IPS-20b (cell line): ENCODE measurements around the gene SCN8A.

Experiments used
- H3K27ac ChIP-seq: one replicate; pipeline ENCODE4 v1.5.1; 2013; ENCODE audit warnings: low read length
- H3K27me3 ChIP-seq: 2 replicates; pipeline ENCODE4 v1.6.1; 2013; ENCODE audit warnings: mild to moderate bottlenecking, low read length, inconsistent platforms; ENCODE audit not compliant: insufficient read depth
- H3K36me3 ChIP-seq: 2 replicates; pipeline ENCODE4 v1.6.1; 2013; ENCODE audit warnings: low read depth, mild to moderate bottlenecking, inconsistent platforms, low read length, moderate library complexity; ENCODE audit not compliant: insufficient read depth
- H3K4me1 ChIP-seq: 2 replicates; pipeline ENCODE4 v1.6.1; 2013; ENCODE audit warnings: mild to moderate bottlenecking, control low read depth, inconsistent platforms, low read length, moderate library complexity; ENCODE audit not compliant: insufficient read depth
- H3K4me3 ChIP-seq: 2 replicates; pipeline ENCODE4 v1.5.1; 2013; ENCODE audit warnings: mild to moderate bottlenecking, low read length, inconsistent platforms
- H3K9ac ChIP-seq: 2 replicates; pipeline ENCODE4 v1.6.1; 2013; ENCODE audit warnings: low read depth, mild to moderate bottlenecking, inconsistent platforms, low read length, moderate library complexity
- H3K9me3 ChIP-seq: 2 replicates; pipeline ENCODE4 v1.6.1; 2013; ENCODE audit warnings: mild to moderate bottlenecking, low read depth, low read length, inconsistent platforms; ENCODE audit not compliant: insufficient read depth

The SCN8A gene

DNA sequence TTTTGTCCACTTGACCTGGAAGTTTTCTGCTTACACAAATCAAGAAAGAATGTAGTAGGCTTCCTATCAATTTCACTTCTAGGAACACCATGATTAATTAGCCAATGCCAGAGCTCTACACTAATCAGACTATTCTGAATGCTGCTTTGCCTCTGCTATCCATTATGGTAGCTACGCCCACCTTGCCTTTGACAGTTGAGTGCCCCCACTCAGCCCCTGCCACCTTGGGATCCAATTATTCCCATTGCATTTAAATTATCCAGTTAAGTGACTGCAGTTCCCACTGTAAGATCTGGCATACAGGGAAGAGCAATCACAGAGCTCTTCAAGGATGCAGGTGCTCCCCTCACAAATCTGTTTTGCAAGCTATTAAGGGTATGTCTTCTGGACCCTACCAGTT lies 210.0 kb downstream of the SCN8A start:
- Histone ChIP-seq H3K27me3 (no peaks in the 10 kb centered on the region), H3K4me1 (peaks cover 7% of the 10 kb centered on the region; the same call in 1 of the 2 replicates), H3K36me3 (peaks cover 22% of the 10 kb centered on the region), H3K27ac (no peak overlapping the region), H3K9me3 (no peaks in the 10 kb centered on the region), H3K4me3 (no peak overlapping the region), H3K9ac (no peak overlapping the region)

- Histone ChIP-seq H3K27ac (no peak overlapping the region), H3K27me3 (no peaks in the 10 kb centered on the region), H3K9me3 (no peaks in the 10 kb centered on the region), H3K36me3 (peaks cover 18% of the 10 kb centered on the region; the same call in 1 of the 2 replicates), H3K4me3 (no peak overlapping the region), H3K9ac (no peak overlapping the region), H3K4me1 (peaks cover 7% of the 10 kb centered on the region; the same call in 1 of the 2 replicates)
Measured at GRCh38 chr12:51806896-51807295, 215.9 kb downstream of the SCN8A start.

DNA sequence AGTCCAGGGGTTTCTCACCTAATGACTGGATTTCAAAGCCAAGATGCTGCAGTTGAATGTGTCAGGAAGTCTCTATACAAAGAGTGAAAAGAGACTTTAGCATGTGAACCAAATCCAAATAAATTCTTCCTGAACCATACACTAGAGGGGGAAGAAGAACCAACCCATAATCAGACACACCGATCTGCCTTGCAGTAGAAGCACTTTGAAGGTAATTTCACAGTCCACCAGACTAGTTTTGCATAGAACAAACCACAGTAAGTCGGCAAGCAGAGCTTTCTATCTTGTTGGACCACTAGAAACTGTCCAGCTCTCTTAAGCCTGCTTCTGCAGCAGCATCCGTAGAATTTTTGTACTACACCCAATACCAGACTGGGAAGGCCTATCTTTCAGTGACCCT lies 218.2 kb downstream of the SCN8A start:
- H3K9ac ChIP-seq, result no peak overlapping the region
- H3K27ac ChIP-seq, result no peak overlapping the region

DNA sequence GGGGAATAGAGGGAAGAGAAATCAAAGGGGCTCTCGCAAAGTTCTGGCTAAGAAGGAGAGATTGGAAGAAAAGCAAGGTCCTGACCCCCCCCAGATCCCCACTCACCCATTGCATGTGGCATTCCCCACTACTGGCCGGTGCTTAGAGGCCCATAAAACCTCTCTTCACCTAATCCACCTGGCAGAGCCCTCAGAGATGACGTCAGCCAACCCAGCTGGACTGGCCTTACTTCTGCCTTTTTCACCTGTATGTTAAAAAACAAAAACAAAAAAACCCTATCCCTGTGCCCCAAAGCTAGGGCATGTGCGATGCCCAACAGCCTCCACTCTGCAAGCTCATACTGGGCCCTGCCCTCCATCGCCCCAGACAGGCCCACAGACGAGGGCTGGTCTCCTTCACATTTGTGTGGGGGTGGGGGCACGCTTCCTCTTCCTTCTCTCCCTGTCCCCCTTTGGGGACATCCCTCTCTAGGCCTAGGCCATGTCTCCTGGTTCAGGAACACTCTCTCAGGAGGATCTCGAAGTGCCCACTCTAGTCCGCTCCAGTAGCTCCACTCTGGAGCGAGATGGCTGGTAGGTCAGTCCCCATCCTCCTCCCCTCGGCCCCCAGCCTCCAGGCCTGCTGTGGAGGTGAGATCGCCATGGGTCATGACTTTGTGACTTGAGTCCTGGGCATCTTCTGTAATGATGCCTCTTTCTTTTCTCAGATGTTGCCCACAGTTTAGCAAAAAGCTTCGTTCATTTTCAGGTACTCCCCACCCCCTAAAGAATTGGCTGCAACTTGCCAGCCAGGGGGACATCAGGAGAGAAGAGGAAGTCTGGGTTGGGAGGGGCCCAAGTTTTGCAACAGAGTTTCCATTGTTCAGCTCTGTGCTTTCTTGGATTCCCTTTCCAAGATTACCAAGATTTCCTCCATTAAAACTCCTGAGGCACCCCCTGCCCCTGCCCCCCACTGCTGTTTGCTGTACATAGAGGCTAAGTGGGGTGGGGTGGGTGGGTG lies 220.5 kb downstream of the SCN8A start:
- H3K9me3 ChIP-seq, result no peaks in the 10 kb centered on the region
- peaks cover 3% of the 10 kb centered on the region; the same call in 1 of the 2 replicates for H3K4me1 ChIP-seq
- no peak overlapping the region for H3K4me3 ChIP-seq
- peaks cover 18% of the 10 kb centered on the region; the same call in 1 of the 2 replicates for H3K36me3 ChIP-seq
- no peak overlapping the region for H3K9ac ChIP-seq
- peaks cover 38% of the 10 kb centered on the region for H3K27me3 ChIP-seq
- H3K27ac ChIP-seq, result no peak overlapping the region

More for the DNA sequence above, 218.2 kb downstream of the SCN8A start:
- H3K4me1 ChIP-seq, result no peaks in the 10 kb centered on the region
- H3K9me3 ChIP-seq, result no peaks in the 10 kb centered on the region
- H3K36me3 ChIP-seq, result peaks cover 18% of the 10 kb centered on the region; the same call in 1 of the 2 replicates
- H3K27me3 ChIP-seq, result peaks cover 16% of the 10 kb centered on the region
- H3K4me3 ChIP-seq, result no peak overlapping the region

GRCh38 chr12:51812871-51813270 lies 221.8 kb downstream of the SCN8A start:
- H3K36me3 ChIP-seq, result peaks cover 6% of the 10 kb centered on the region; the same call in 1 of the 2 replicates
- peaks cover 3% of the 10 kb centered on the region; the same call in 1 of the 2 replicates for H3K4me1 ChIP-seq
- H3K27me3 ChIP-seq, result peaks cover 44% of the 10 kb centered on the region
- H3K27ac ChIP-seq, result no peak overlapping the region
- H3K9me3 ChIP-seq, result no peaks in the 10 kb centered on the region
- no peak overlapping the region for H3K4me3 ChIP-seq
- no peak overlapping the region for H3K9ac ChIP-seq

GRCh38 chr12:51813931-51814310 lies 222.9 kb downstream of the SCN8A start:
- H3K9me3 ChIP-seq, result no peaks in the 10 kb centered on the region
- no peak overlapping the region for H3K27ac ChIP-seq
- peak overlapping the region; percentile 55; the same call in 1 of the 2 replicates for H3K4me3 ChIP-seq
- H3K4me1 ChIP-seq, result peaks cover 3% of the 10 kb centered on the region; the same call in 1 of the 2 replicates
- no peaks in the 10 kb centered on the region for H3K36me3 ChIP-seq
- peak overlapping the region; percentile 35; the same call in 1 of the 2 replicates for H3K9ac ChIP-seq
- peaks cover 47% of the 10 kb centered on the region for H3K27me3 ChIP-seq

- H3K9me3 ChIP-seq, result no peaks in the 10 kb centered on the region
- no peak overlapping the region for H3K27ac ChIP-seq
- H3K9ac ChIP-seq, result peak overlapping the region; percentile 66; the same call in 1 of the 2 replicates
- peaks cover 3% of the 10 kb centered on the region; the same call in 1 of the 2 replicates for H3K4me1 ChIP-seq
- peaks cover 47% of the 10 kb centered on the region for H3K27me3 ChIP-seq
- H3K36me3 ChIP-seq, result no peaks in the 10 kb centered on the region
- H3K4me3 ChIP-seq, result peak overlapping the region; percentile 64; the same call in 1 of the 2 replicates
Measured at GRCh38 chr12:51814311-51815088, 223.5 kb downstream of the SCN8A start.

DNA sequence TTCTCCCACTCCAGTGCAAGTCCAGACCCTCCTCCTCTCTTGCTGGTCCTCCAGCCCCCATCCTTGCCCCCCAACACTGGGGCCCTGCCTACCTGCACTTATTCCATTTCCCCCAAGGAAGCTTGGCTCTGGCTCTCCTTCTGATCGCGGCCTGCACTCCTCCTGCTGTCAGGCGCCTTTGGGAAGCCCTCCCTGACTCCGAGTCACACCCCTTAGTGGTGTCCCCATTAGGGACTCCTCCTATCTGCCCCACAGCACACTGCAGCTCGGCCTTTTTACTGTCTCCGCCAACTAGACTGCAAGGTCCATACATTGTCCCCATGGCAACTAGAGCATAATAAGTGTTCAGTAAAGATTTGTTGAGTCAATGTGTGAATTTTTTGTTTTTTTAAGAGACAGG lies 224.5 kb downstream of the SCN8A start:
- no peak overlapping the region for H3K4me3 ChIP-seq
- H3K9me3 ChIP-seq, result no peaks in the 10 kb centered on the region
- H3K4me1 ChIP-seq, result peaks cover 3% of the 10 kb centered on the region; the same call in 1 of the 2 replicates
- H3K27ac ChIP-seq, result no peak overlapping the region
- no peak overlapping the region for H3K9ac ChIP-seq
- no peaks in the 10 kb centered on the region for H3K36me3 ChIP-seq
- H3K27me3 ChIP-seq, result peaks cover 47% of the 10 kb centered on the region

- Histone ChIP-seq H3K36me3 (no peaks in the 10 kb centered on the region), H3K4me3 (no peak overlapping the region), H3K9ac (no peak overlapping the region), H3K9me3 (no peaks in the 10 kb centered on the region), H3K27me3 (peaks cover 46% of the 10 kb centered on the region), H3K4me1 (peaks cover 3% of the 10 kb centered on the region; the same call in 1 of the 2 replicates), H3K27ac (no peak overlapping the region)
Measured at GRCh38 chr12:51817027-51817953, 226.3 kb downstream of the SCN8A start.

GRCh38 chr12:51818086-51818485 lies 227.1 kb downstream of the SCN8A start:
- peaks cover 38% of the 10 kb centered on the region for H3K27me3 ChIP-seq

More at GRCh38 chr12:51818086-51818485, 227.1 kb downstream of the SCN8A start:
- H3K36me3 ChIP-seq, result no peaks in the 10 kb centered on the region
- H3K4me3 ChIP-seq, result no peak overlapping the region
- peaks cover 3% of the 10 kb centered on the region; the same call in 1 of the 2 replicates for H3K4me1 ChIP-seq
- no peak overlapping the region for H3K27ac ChIP-seq
- H3K9me3 ChIP-seq, result no peaks in the 10 kb centered on the region
- no peak overlapping the region for H3K9ac ChIP-seq
